ENCODE measurements around the gene SPESP1.

GRCh38 chr15:68921926-68922325 lies 8.4 kb upstream of the SPESP1 start:
- TF ChIP-seq, protein P1, sequence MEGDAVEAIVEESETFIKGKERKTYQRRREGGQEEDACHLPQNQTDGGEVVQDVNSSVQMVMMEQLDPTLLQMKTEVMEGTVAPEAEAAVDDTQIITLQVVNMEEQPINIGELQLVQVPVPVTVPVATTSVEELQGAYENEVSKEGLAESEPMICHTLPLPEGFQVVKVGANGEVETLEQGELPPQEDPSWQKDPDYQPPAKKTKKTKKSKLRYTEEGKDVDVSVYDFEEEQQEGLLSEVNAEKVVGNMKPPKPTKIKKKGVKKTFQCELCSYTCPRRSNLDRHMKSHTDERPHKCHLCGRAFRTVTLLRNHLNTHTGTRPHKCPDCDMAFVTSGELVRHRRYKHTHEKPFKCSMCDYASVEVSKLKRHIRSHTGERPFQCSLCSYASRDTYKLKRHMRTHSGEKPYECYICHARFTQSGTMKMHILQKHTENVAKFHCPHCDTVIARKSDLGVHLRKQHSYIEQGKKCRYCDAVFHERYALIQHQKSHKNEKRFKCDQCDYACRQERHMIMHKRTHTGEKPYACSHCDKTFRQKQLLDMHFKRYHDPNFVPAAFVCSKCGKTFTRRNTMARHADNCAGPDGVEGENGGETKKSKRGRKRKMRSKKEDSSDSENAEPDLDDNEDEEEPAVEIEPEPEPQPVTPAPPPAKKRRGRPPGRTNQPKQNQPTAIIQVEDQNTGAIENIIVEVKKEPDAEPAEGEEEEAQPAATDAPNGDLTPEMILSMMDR (IDR thresholded peaks at IDR 0.05): no peak
- no peak for TF ChIP-seq POLR2A (IDR thresholded peaks at IDR 0.05)

Measured in thyroid gland (tissue), 4 donors.